HCT116 (cell line): ENCODE results near the gene MPEG1. TPM values are rescaled to one million over a fixed set of nuclear protein-coding genes. Genes with fewer than 3 reads are reported as not detected.

Experiments used
- ATAC-seq: fragments of 200-7000 bp; cut with Tn5 transposase; 2 replicates; pipeline ENCODE4 v1.9.1; 2020; ENCODE audit warnings: mild to moderate bottlenecking, moderate library complexity
- Bru-seq: library from RNA; stranded (reverse); fragments of 400-500 nt; gene quantifications from one replicate; lab custom pipeline; 2021; lab: Mats Ljungman, UMichigan
- BruChase-seq, 2 experiments: library from RNA; stranded (reverse); fragments of 400-500 nt; gene quantifications; one replicate each; lab custom pipeline; 2021; lab: Mats Ljungman, UMichigan
- BruUV-seq: library from RNA; stranded (reverse); fragments of 400-500 nt; replicated peaks from 2 replicates; lab custom pipeline; 2021; lab: Mats Ljungman, UMichigan
- CTCF ChIA-PET: fragments of 300-600 bp; sonication (Branson Sonifier 250); formaldehyde crosslinking; loops from one replicate; lab custom pipeline; 2021; ENCODE audit warnings: antibody characterized with exemption; lab: Charles Lee
- POLR2A ChIA-PET: fragments of 300-600, 350-600 bp; sonication (Branson Sonifier 250); formaldehyde crosslinking; loops from one replicate; lab custom pipeline; 2021; ENCODE audit warnings: antibody characterized with exemption; lab: Charles Lee
- RAD21 ChIA-PET, 2 experiments: fragments of 300-600 bp; sonication (Branson Sonifier 250); formaldehyde crosslinking; loops; one replicate each; lab custom pipeline; 2023; ENCODE audit warnings: low total read pairs in 2 of 2; ENCODE audit not compliant: uncharacterized antibody in 2 of 2, unreplicated experiment in 2 of 2, low non-redundant PET in 1 of 2; lab: Charles Lee
- DNase-seq: peaks from one replicate; pipeline ENCODE4 v3.0.0-alpha.2; 2010; ENCODE audit warnings: low read depth, low spot score
- H2AFZ ChIP-seq: fragments of 200-600 bp; shearing (Covaris generic), sonication (generic); 2 replicates; pipeline ENCODE4 v1.6.1; 2017; ENCODE audit warnings: low read depth, mixed run types, mixed read lengths, antibody characterized with exemption, low read length; ENCODE audit not compliant: poor library complexity, severe bottlenecking
- H3K27ac ChIP-seq: 2 replicates; pipeline ENCODE4 v1.5.1; 2012; ENCODE audit warnings: low read depth, low read length
- H3K27me3 ChIP-seq: fragments of 200-600 bp; sonication (generic); 2 replicates; pipeline ENCODE4 v1.6.1; 2016; ENCODE audit warnings: mixed run types, low read length, mixed read lengths; ENCODE audit not compliant: insufficient read depth
- H3K36me3 ChIP-seq, 2 experiments: fragments of 200-500 bp in 1 of 2; fragments of 200-600 bp in 1 of 2; sonication (Bioruptor generic) in 1 of 2; sonication (generic) in 1 of 2; 2 replicates each; pipeline versions ENCODE4 v1.5.1 to v1.6.1; 2014 to 2016; ENCODE audit warnings: low read length in 2 of 2, inconsistent platforms in 1 of 2, mixed read lengths in 1 of 2, mixed run types in 1 of 2; ENCODE audit not compliant: insufficient read depth in 2 of 2, control insufficient read depth in 1 of 2
- H3K4me1 ChIP-seq, 2 experiments: fragments of 200-600 bp in 1 of 2; sonication (generic) in 1 of 2; 2 replicates each; pipeline versions ENCODE4 v1.5.1 to v1.6.1; 2012 to 2017; ENCODE audit warnings: low read length in 2 of 2, inconsistent platforms in 1 of 2, mild to moderate bottlenecking in 1 of 2, mixed read lengths in 1 of 2, mixed run types in 1 of 2, moderate library complexity in 1 of 2; ENCODE audit not compliant: insufficient read depth in 2 of 2, control insufficient read depth in 1 of 2
- H3K4me2 ChIP-seq: fragments of 200-600 bp; sonication (generic); 2 replicates; pipeline ENCODE4 v1.6.1; 2017; ENCODE audit warnings: mixed run types, low read length, mixed read lengths
- H3K4me3 ChIP-seq, 2 experiments: fragments of 200-600 bp in 1 of 2; sonication (generic) in 1 of 2; replicated peaks in 1 of 2; 2 replicates each; pipeline ENCODE4 v1.5.1; 2011 to 2016; ENCODE audit warnings: low read length in 2 of 2, control low read depth in 1 of 2, low read depth in 1 of 2, mild to moderate bottlenecking in 1 of 2, mixed read lengths in 1 of 2, mixed run types in 1 of 2
- H3K79me2 ChIP-seq: fragments of 200-600 bp; sonication (generic); 2 replicates; pipeline ENCODE4 v1.6.1; 2017; ENCODE audit warnings: mild to moderate bottlenecking, mixed run types, low read length, moderate library complexity, mixed read lengths; ENCODE audit not compliant: insufficient read depth
- H3K9ac ChIP-seq: fragments of 200-600 bp; sonication (generic); 2 replicates; pipeline ENCODE4 v1.6.1; 2016; ENCODE audit warnings: low read length, mixed read lengths
- H3K9me2 ChIP-seq: fragments of 200-600 bp; sonication (generic), shearing (Covaris generic); 2 replicates; pipeline ENCODE4 v1.6.1; 2017; ENCODE audit warnings: mixed run types, mild to moderate bottlenecking, moderate library complexity; ENCODE audit not compliant: insufficient read depth
- H3K9me3 ChIP-seq, 2 experiments: fragments of 200-500 bp in 1 of 2; fragments of 200-600 bp in 1 of 2; sonication (Bioruptor generic) in 1 of 2; sonication (generic) in 1 of 2; 2 replicates each; pipeline ENCODE4 v1.6.1; 2014 to 2017; ENCODE audit warnings: low read length in 2 of 2, mixed read lengths in 2 of 2, inconsistent platforms in 1 of 2, low read depth in 1 of 2, mild to moderate bottlenecking in 1 of 2, mixed run types in 1 of 2, moderate library complexity in 1 of 2; ENCODE audit not compliant: control insufficient read depth in 1 of 2, insufficient read depth in 1 of 2
- H4K20me1 ChIP-seq: fragments of 200-600 bp; sonication (generic), shearing (Covaris generic); 2 replicates; pipeline ENCODE4 v1.6.1; 2017; ENCODE audit warnings: mixed run types, mild to moderate bottlenecking, moderate library complexity; ENCODE audit not compliant: insufficient read depth
- ATF3 ChIP-seq: IDR thresholded peaks from 2 replicates; pipeline ENCODE4 v1.6.1; 2012
- EGR1 ChIP-seq: IDR thresholded peaks from 2 replicates; pipeline ENCODE4 v1.6.1; 2012; ENCODE audit warnings: low read depth
- ELF1 ChIP-seq: IDR thresholded peaks from 2 replicates; pipeline ENCODE4 v1.6.1; 2012; ENCODE audit warnings: low read depth, borderline replicate concordance
- EZH2 ChIP-seq: fragments of 200-600 bp; sonication (generic); IDR thresholded peaks from 2 replicates; pipeline ENCODE4 v1.6.1; 2017; ENCODE audit warnings: antibody characterized with exemption, mixed run types
- EZH2phosphoT487 ChIP-seq: fragments of 200-600 bp; IDR thresholded peaks from 2 replicates; pipeline ENCODE4 v1.6.1; 2018; ENCODE audit warnings: antibody characterized with exemption, borderline replicate concordance
- FOSL1 ChIP-seq: IDR thresholded peaks from 2 replicates; pipeline ENCODE4 v1.6.1; 2012; ENCODE audit warnings: low read depth
- JUND ChIP-seq: IDR thresholded peaks from 2 replicates; pipeline ENCODE4 v1.6.1; 2012
- POLR2A ChIP-seq: IDR thresholded peaks from 2 replicates; pipeline ENCODE4 v1.7.0; 2011; ENCODE audit warnings: borderline replicate concordance; ENCODE audit not compliant: insufficient read depth, insufficient read length; ENCODE audit errors: extremely low read depth
- POLR2AphosphoS5 ChIP-seq: IDR thresholded peaks from 2 replicates; pipeline ENCODE4 v1.6.1; 2011; ENCODE audit warnings: mild to moderate bottlenecking, low read depth, low read length, moderate library complexity
- REST ChIP-seq: IDR thresholded peaks from 2 replicates; pipeline ENCODE4 v1.6.1; 2012; ENCODE audit warnings: low read depth
- SP1 ChIP-seq: IDR thresholded peaks from 2 replicates; pipeline ENCODE4 v1.6.1; 2012; ENCODE audit warnings: low read depth
- ZFX ChIP-seq: fragments of 450-650 bp; IDR thresholded peaks from 2 replicates; pipeline ENCODE4 v1.6.1; 2017
- ZNF274 ChIP-seq: fragments of 200-500 bp; sonication (Bioruptor generic); IDR thresholded peaks from 2 replicates; pipeline ENCODE4 v1.6.1; 2014; ENCODE audit warnings: mild to moderate bottlenecking, low read depth, low read length, inconsistent platforms
- intact Hi-C: fragments of 100-400 bp; cut with micrococcal nuclease; formaldehyde crosslinking; loops from 2 replicates; pipeline ENCODE4 v1.10.0; 2022
- long read RNA-seq: library from polyadenylated mRNA; unstranded; transcript quantifications from one replicate; pipeline ENCODE4 v2.0.0, GENCODE V29; 2021; ENCODE audit not compliant: unreplicated experiment
- polyA plus RNA-seq: library from polyadenylated mRNA; unstranded; fragments of >200 nt; gene quantifications from 2 replicates; pipeline ENCODE4 v1.2.1, GENCODE V29; 2012; ENCODE audit warnings: missing spikeins
- total RNA-seq: library from RNA; stranded (reverse); gene quantifications from one replicate; pipeline ENCODE4 v1.2.1, GENCODE V29; 2021; ENCODE audit not compliant: unreplicated experiment

The MPEG1 gene, protein sequence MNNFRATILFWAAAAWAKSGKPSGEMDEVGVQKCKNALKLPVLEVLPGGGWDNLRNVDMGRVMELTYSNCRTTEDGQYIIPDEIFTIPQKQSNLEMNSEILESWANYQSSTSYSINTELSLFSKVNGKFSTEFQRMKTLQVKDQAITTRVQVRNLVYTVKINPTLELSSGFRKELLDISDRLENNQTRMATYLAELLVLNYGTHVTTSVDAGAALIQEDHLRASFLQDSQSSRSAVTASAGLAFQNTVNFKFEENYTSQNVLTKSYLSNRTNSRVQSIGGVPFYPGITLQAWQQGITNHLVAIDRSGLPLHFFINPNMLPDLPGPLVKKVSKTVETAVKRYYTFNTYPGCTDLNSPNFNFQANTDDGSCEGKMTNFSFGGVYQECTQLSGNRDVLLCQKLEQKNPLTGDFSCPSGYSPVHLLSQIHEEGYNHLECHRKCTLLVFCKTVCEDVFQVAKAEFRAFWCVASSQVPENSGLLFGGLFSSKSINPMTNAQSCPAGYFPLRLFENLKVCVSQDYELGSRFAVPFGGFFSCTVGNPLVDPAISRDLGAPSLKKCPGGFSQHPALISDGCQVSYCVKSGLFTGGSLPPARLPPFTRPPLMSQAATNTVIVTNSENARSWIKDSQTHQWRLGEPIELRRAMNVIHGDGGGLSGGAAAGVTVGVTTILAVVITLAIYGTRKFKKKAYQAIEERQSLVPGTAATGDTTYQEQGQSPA
- total RNA-seq: 0.07 TPM
- polyA plus RNA-seq: not detected in 2 replicates
- not detected for Bru-seq, nascent RNA
- BruChase-seq, experiment 1, labeled RNA remaining after a 6-hour chase: not detected
- BruChase-seq, experiment 2, labeled RNA remaining after a 2-hour chase: not detected
- long read RNA-seq: 0 reads

DNA sequence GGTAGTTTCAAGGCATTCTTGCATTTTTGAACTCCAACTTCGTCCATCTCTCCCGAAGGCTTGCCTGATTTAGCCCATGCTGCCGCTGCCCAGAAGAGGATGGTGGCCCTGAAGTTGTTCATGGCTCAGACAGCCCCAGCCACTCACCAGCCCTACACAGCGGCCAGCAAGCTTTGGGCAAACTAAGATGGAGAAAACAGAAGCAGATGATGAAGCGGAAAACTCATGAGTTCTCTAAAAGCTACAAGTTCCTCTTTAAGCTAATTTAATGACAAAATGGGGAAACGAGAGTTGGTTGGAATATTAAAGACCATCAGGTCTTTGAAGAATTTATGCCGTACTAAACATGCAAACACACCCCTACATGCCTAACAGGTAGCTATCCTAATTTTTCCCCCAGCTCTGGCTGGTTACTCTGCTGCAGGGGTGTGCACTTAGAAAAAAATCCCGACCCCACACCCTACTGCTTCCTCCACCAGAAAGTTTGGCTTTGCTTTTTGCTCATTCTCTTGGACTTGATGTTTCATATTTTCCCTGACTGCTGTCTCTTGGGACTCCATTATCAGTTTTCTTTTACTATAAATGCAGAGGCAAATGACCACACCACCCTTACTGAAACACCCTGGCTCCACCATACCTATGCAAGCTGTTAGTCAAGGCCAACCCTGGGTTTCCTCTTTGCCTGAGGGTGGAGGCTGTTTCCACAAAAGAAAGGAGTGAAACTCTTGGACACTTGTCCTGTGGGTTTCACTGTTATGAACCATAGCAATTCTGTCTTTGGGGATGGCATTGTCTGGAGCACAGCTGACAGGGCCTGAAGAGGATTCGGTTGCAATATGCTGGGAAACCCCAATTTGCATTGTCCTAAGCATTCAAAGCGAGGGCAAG lies at the start of gene MPEG1:
TSS of gene MPEG1 (minus strand) at position 184 of the 888 bp plus-strand sequence. CDS start at position 122, 62 bp downstream.
- H2AFZ ChIP-seq: no peak within 1 kb of the TSS
- H4K20me1 ChIP-seq: no peaks in the 10 kb centered on the region
- no peak within 1 kb of the TSS for H3K4me2 ChIP-seq
- H3K36me3 ChIP-seq: no peaks in the 10 kb centered on the region
- ChIA-PET RAD21 (no interaction called here), CTCF (interaction anchor here (1.2 to 1.3 kb wide), 2 partner anchors 27 to 41 kb away, joined by 3 to 5 read pairs; partner anchors contain the start of gene DTX4), POLR2A (no interaction called here)
- H3K4me3 ChIP-seq: no peak within 1 kb of the TSS
- TF ChIP-seq POLR2A: no peak
- TF ChIP-seq ELF1: no peak
- TF ChIP-seq ZNF274: no peak
- TF ChIP-seq ZFX: no peak
- TF ChIP-seq ATF3: no peak
- TF ChIP-seq REST: no peak
- TF ChIP-seq EZH2: no peak
- TF ChIP-seq FOSL1: no peak
- TF ChIP-seq SP1: no peak
- TF ChIP-seq JUND: no peak
- no peak for TF ChIP-seq POLR2AphosphoS5
- no peak for TF ChIP-seq EGR1
- no peak for TF ChIP-seq EZH2phosphoT487
- 0 out of 2 replicates have a peak, but pooled peaks cover 1% of the 10 kb centered on the region for H3K27me3 ChIP-seq
- H3K27ac ChIP-seq: no peak within 1 kb of the TSS
- intact Hi-C loops: no loop called here
- H3K9me2 ChIP-seq: no peaks in the 10 kb centered on the region
- H3K4me1 ChIP-seq: peaks cover 0 to 3% of the 10 kb centered on the region in 2 experiments; a peak in 1 of 4 replicates
- DNase-seq (no peak), ATAC-seq (no peak)
- H3K79me2 ChIP-seq: no peaks in the 10 kb centered on the region
- H3K9ac ChIP-seq: no peak within 1 kb of the TSS
- no peaks in the 10 kb centered on the region for H3K9me3 ChIP-seq
- no TSS peak for BruUV-seq
